Colonic mucosa (tissue), 4 donors: ENCODE data around the gene PEX6. TPM values are rescaled to one million over a fixed set of nuclear protein-coding genes. Genes with fewer than 3 reads are reported as not detected.
A peak's percentile ranks its signal among the peaks of the same experiment; 100 is the strongest.

ENCODE experiments used
- DNase-seq: peaks from one replicate; pipeline ENCODE4 v3.0.0-alpha.2; 2020
- H3K27ac ChIP-seq: fragments of 200-600 bp; one replicate; pipeline ENCODE4 v1.8.0; 2021
- H3K27me3 ChIP-seq: fragments of 200-600 bp; one replicate; pipeline ENCODE4 v1.8.0; 2021
- H3K36me3 ChIP-seq: fragments of 200-600 bp; one replicate; pipeline ENCODE4 v1.8.0; 2021
- H3K4me1 ChIP-seq: fragments of 200-600 bp; one replicate; pipeline ENCODE4 v1.8.0; 2021; ENCODE audit warnings: mild to moderate bottlenecking
- H3K4me3 ChIP-seq: fragments of 200-600 bp; one replicate; pipeline ENCODE4 v1.8.0; 2021
- H3K9ac ChIP-seq, 2 donors: one replicate each; pipeline ENCODE4 v1.7.0; 2013; ENCODE audit warnings: control low read depth in 2 of 2, low read depth in 2 of 2, low read length in 2 of 2
- H3K9me3 ChIP-seq: fragments of 200-600 bp; one replicate; pipeline ENCODE4 v1.8.0; 2021
- intact Hi-C: fragments of 100-400 bp; cut with DNase I; formaldehyde crosslinking; loops from one replicate; pipeline ENCODE4 v1.14.1; 2022
- total RNA-seq, 2 donors: library from RNA; stranded (reverse); fragmentation: NEBNext Ultra II Directional in 1 of 2; extraction: Animal tissue kit (Norgen Biotek cat#: 25700) in 1 of 2; gene quantifications; one replicate each; pipeline ENCODE4 v1.2.1, GENCODE V29; 2021
- TF ChIP-seq, protein P1 (sequence below): fragments of 200-600 bp; IDR thresholded peaks from one replicate; pipeline ENCODE4 v1.8.0; 2022; ENCODE audit warnings: antibody characterized with exemption, mild to moderate bottlenecking
- donor health status: healthy.
- donor health status: DM: no; HTN: no; CAD: no.
- donor health status: DM: no; HTN: no; CAD: no.

Gene PEX6, protein sequence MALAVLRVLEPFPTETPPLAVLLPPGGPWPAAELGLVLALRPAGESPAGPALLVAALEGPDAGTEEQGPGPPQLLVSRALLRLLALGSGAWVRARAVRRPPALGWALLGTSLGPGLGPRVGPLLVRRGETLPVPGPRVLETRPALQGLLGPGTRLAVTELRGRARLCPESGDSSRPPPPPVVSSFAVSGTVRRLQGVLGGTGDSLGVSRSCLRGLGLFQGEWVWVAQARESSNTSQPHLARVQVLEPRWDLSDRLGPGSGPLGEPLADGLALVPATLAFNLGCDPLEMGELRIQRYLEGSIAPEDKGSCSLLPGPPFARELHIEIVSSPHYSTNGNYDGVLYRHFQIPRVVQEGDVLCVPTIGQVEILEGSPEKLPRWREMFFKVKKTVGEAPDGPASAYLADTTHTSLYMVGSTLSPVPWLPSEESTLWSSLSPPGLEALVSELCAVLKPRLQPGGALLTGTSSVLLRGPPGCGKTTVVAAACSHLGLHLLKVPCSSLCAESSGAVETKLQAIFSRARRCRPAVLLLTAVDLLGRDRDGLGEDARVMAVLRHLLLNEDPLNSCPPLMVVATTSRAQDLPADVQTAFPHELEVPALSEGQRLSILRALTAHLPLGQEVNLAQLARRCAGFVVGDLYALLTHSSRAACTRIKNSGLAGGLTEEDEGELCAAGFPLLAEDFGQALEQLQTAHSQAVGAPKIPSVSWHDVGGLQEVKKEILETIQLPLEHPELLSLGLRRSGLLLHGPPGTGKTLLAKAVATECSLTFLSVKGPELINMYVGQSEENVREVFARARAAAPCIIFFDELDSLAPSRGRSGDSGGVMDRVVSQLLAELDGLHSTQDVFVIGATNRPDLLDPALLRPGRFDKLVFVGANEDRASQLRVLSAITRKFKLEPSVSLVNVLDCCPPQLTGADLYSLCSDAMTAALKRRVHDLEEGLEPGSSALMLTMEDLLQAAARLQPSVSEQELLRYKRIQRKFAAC
- 10 to 100 TPM; 23.3 to 40.3 TPM for total RNA-seq

DNA sequence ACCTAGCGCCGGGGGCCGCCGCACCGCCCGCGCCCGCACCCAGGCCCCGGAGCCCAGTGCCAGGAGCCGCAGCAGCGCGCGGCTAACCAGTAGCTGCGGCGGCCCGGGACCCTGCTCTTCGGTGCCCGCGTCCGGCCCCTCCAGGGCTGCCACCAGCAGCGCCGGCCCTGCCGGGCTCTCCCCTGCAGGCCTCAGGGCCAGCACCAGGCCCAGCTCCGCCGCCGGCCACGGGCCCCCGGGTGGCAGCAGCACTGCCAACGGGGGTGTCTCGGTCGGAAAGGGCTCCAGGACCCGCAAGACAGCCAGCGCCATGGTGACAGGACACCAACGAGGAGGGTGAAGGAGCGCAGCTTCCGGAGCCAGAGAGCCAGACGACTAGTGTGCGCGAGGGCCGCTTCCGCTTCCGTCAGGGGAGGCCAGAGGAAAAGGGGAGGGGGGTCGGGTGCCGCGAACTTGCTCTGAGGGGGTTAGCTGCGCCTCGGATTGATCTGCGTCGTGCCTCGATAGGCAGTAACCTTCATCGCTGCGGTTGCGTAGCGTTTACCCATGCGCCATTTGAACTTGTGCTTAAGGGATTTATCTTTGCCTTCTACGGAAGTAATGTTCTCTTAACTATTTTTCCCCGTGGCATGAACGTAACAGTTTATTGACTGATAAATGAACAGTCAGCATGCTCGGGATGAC, at the start of gene PEX6:
Gene PEX6 (minus strand): TSS at position 343 of the 684 bp plus-strand sequence. CDS start 31 bp downstream, at position 312.
- H3K4me1 ChIP-seq, result peaks cover 6% of the 10 kb centered on the region
- peak within 1 kb of the TSS; percentile 98 for H3K4me3 ChIP-seq
- H3K9me3 ChIP-seq, result no peaks in the 10 kb centered on the region
- intact Hi-C loops, result no loop called here
- TF ChIP-seq, protein P1, sequence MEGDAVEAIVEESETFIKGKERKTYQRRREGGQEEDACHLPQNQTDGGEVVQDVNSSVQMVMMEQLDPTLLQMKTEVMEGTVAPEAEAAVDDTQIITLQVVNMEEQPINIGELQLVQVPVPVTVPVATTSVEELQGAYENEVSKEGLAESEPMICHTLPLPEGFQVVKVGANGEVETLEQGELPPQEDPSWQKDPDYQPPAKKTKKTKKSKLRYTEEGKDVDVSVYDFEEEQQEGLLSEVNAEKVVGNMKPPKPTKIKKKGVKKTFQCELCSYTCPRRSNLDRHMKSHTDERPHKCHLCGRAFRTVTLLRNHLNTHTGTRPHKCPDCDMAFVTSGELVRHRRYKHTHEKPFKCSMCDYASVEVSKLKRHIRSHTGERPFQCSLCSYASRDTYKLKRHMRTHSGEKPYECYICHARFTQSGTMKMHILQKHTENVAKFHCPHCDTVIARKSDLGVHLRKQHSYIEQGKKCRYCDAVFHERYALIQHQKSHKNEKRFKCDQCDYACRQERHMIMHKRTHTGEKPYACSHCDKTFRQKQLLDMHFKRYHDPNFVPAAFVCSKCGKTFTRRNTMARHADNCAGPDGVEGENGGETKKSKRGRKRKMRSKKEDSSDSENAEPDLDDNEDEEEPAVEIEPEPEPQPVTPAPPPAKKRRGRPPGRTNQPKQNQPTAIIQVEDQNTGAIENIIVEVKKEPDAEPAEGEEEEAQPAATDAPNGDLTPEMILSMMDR, result no peak
- peak; percentile 93 for DNase-seq
- no peaks in the 10 kb centered on the region for H3K27me3 ChIP-seq
- H3K27ac ChIP-seq, result peak within 1 kb of the TSS; percentile 96
- peak within 1 kb of the TSS; percentile 71 to 96 for H3K9ac ChIP-seq
- H3K36me3 ChIP-seq, result no peaks in the 10 kb centered on the region

DNA sequence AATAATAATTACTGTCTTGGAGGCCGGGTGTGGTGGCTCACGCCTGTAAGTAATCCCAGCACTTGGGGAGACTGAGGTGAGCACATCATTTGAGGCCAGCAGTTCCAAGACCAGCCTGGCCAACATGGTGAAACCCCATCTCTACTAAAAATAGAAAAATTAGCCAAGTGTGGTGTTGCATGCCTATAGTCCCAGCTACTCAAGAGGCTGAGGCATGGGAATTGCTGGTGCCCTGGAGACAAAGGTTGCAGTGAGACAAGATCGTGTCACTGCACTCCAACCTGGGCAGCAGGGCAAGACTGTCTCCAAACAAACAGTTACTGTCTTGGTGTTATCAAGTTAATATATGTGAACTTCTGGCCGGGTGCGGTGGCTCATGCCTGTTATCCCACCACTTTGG, 47.4 kb upstream of the PEX6 start:
- Histone ChIP-seq H3K9me3 (no peaks in the 10 kb centered on the region), H3K4me3 (no peak overlapping the region), H3K27me3 (no peaks in the 10 kb centered on the region), H3K4me1 (peaks cover 4% of the 10 kb centered on the region), H3K9ac (no peak overlapping the region), H3K36me3 (peaks cover 33% of the 10 kb centered on the region), H3K27ac (no peak overlapping the region)
- no peak for DNase-seq
- intact Hi-C loops, result no loop called here
- TF ChIP-seq, protein P1, result no peak

DNA sequence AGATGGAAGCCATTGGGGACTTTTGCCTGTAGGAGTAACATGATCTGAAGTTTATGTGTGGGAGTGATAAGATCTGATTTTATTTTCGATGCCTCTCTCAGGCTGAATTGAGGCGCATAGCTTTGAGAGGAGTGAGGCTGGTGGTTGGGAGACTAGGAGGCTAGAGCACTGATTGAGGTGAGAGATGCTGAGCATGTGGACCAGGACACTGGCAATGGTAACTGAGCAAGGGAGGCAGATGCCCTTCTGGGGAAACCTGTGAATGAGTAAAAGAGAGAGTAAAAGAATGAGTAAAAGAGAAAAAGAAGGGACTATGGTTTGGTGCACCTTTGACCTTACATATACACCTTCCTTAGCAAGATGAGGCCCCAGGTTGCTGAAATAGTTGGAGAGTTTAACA, 45.5 kb upstream of the PEX6 start:
- H3K27me3 ChIP-seq, result no peaks in the 10 kb centered on the region
- no peak overlapping the region for H3K9ac ChIP-seq
- H3K36me3 ChIP-seq, result peaks cover 27% of the 10 kb centered on the region
- TF ChIP-seq, protein P1, result no peak
- H3K4me1 ChIP-seq, result peaks cover 4% of the 10 kb centered on the region
- no peak for DNase-seq
- intact Hi-C loops, result no loop called here
- H3K9me3 ChIP-seq, result no peaks in the 10 kb centered on the region
- no peak overlapping the region for H3K27ac ChIP-seq
- H3K4me3 ChIP-seq, result no peak overlapping the region

DNA sequence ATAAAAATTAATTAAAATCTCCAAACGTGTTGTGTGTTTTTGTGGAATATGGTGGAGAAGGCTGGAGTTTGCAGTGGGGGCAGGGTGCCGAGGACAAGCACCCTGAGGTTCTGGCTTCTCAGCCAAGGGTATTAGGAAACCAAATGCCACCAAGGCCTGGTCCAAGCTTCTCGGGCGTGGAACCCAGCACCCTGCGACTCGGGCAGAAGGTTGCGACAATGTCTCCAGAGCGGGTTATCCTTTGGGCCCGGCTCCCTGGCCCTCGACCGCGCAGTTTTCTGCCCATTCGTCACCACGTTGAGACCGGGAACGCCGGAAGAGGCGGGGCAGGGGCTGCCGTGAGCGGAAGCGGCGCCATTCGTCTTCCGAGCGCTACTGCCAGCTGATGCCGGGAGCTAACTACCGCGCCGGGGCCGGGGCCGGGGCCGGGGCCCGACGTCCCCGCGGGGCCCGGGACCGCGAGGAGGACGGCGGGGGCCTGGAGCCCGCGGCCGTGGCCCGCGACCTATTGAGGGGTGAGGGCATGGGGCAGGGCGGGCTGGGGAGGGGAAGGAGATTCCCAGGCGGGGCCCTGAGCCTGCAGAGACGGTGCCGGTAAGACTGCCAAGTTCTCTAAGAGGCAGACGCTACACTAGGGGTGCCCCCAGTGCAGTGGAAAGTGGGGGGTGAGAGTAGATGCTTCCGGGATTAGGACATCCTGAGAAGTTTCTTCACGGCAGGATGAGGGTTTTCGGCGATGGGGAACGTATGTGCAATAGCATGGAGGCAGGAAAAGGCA, 42.5 kb upstream of the PEX6 start, which contains the start of gene RRP36:
Gene RRP36 (plus strand): TSS at position 354 of the 778 bp plus-strand sequence. CDS start 32 bp downstream, at position 386.
- H3K36me3 ChIP-seq, result peaks cover 12% of the 10 kb centered on the region

More for the DNA sequence above, 42.5 kb upstream of the PEX6 start, which contains the start of gene RRP36:
- intact Hi-C loops, result no loop called here
- Histone ChIP-seq H3K4me1 (peaks cover 8% of the 10 kb centered on the region), H3K9me3 (no peaks in the 10 kb centered on the region), H3K27me3 (no peaks in the 10 kb centered on the region), H3K4me3 (peak within 1 kb of the TSS; percentile 98), H3K9ac (peak within 1 kb of the TSS; percentile 72 to 89), H3K27ac (peak within 1 kb of the TSS; percentile 79)
- TF ChIP-seq, protein P1, result no peak
- peak; percentile 87 for DNase-seq
